Measurements from ENCODE around the gene MRPL36.

- no peak for TF ChIP-seq CTCF (conservative IDR thresholded peaks at IDR 0.05 in 1 of 2, IDR thresholded peaks at IDR 0.05 in 1 of 2; ENCODE audit: extremely low read depth in 1 of 2, insufficient read depth in 1 of 2, low read depth in 1 of 2, low read length in 2 of 2)
- TF ChIP-seq EZH2 (IDR thresholded peaks at IDR 0.05; ENCODE audit: borderline replicate concordance, low read length) = no peak
Measured at GRCh38 chr5:1769017-1769640, 30.5 kb downstream of the MRPL36 start.
